Spleen (tissue), 11 donors: ENCODE measurements around the gene MEIKIN. TPM values are rescaled to one million over a fixed set of nuclear protein-coding genes. Genes with fewer than 3 reads are reported as not detected.

Experiments used
- DNase-seq: peaks from one replicate; pipeline ENCODE4 v3.0.0-alpha.2; 2020
- H3K27ac ChIP-seq, 8 donors: fragments of 200-600 bp; sonication (generic) in 7 of 8; 1 replicate in 4 of 8; 2 replicates in 4 of 8; pipeline versions ENCODE4 v1.5.0 to v1.8.0; 2016 to 2021; ENCODE audit warnings: inconsistent platforms in 4 of 8, mild to moderate bottlenecking in 4 of 8, moderate library complexity in 1 of 8
- H3K27me3 ChIP-seq, 7 donors: fragments of 200-600 bp; sonication (generic) in 6 of 7; replicated peaks in 1 of 7; 1 replicate in 4 of 7; 2 replicates in 3 of 7; pipeline versions ENCODE4 v1.5.0 to v1.8.0; 2016 to 2021; ENCODE audit warnings: inconsistent platforms in 3 of 7, mild to moderate bottlenecking in 1 of 7
- H3K36me3 ChIP-seq, 6 donors: fragments of 200-600 bp; sonication (generic) in 5 of 6; 1 replicate in 4 of 6; 2 replicates in 2 of 6; pipeline versions ENCODE4 v1.5.0 to v1.8.0; 2016 to 2021; ENCODE audit warnings: inconsistent platforms in 2 of 6
- H3K4me1 ChIP-seq, 6 donors: fragments of 200-600 bp; sonication (generic) in 5 of 6; 1 replicate in 3 of 6; 2 replicates in 3 of 6; pipeline versions ENCODE4 v1.5.0 to v1.8.0; 2016 to 2021; ENCODE audit warnings: inconsistent platforms in 3 of 6
- H3K4me3 ChIP-seq, 8 donors: fragments of 200-600 bp; sonication (generic) in 7 of 8; 1 replicate in 4 of 8; 2 replicates in 4 of 8; pipeline versions ENCODE4 v1.5.0 to v1.8.0; 2016 to 2021; ENCODE audit warnings: inconsistent platforms in 4 of 8, mild to moderate bottlenecking in 4 of 8, moderate library complexity in 2 of 8
- H3K9me3 ChIP-seq, 8 donors: fragments of 200-600 bp; sonication (generic) in 7 of 8; 1 replicate in 4 of 8; 2 replicates in 4 of 8; pipeline versions ENCODE4 v1.5.0 to v1.8.0; 2016 to 2021; ENCODE audit warnings: inconsistent platforms in 4 of 8
- CTCF ChIP-seq, 11 experiments: fragments of 200-600 bp in 7 of 11; fragments of 450-650 bp in 4 of 11; sonication (generic) in 4 of 11; IDR thresholded peaks in 8 of 11; conservative IDR thresholded peaks in 3 of 11; 1 replicate in 7 of 11; 2 replicates in 4 of 11; pipeline versions ENCODE4 v1.4.0 to v1.8.0; 2016 to 2021; ENCODE audit warnings: antibody characterized with exemption in 11 of 11, inconsistent platforms in 4 of 11, mild to moderate bottlenecking in 1 of 11
- POLR2A ChIP-seq, 3 donors: fragments of 450-650 bp; IDR thresholded peaks; one replicate each; pipeline ENCODE4 v1.5.1; 2017; ENCODE audit warnings: antibody characterized with exemption in 3 of 3, mild to moderate bottlenecking in 1 of 3
- POLR2AphosphoS5 ChIP-seq, 3 donors: sonication (generic); formaldehyde crosslinking; IDR thresholded peaks; one replicate each; pipeline ENCODE4 v1.5.1; 2017; ENCODE audit warnings: antibody characterized with exemption in 3 of 3
- WGBS, 5 donors: extraction: QIAGEN DNeasy Blood & Tissue Kit in 3 of 5; methylation state at CpG; one replicate each; pipeline versions ENCODE4 v1.1.5 to v1.1.7; 2013 to 2018; 5-methylcytosine and 5-hydroxymethylcytosine counted together
- intact Hi-C: fragments of 100-400 bp; cut with DNase I; formaldehyde crosslinking; loops from one replicate; pipeline ENCODE4 v1.15.0; 2023; ENCODE audit warnings: low total_unique reads
- polyA plus RNA-seq, 3 donors: library from polyadenylated mRNA; stranded (reverse); fragments of 200-250 nt; gene quantifications; one replicate each; pipeline ENCODE4 v1.2.1, GENCODE V29; 2013
- total RNA-seq, 7 donors: library from RNA; depleted of rRNA in 3 of 7; stranded (reverse); fragments of >200 nt in 3 of 7; fragmentation: NEBNext Ultra II Directional in 4 of 7; extraction: Animal tissue kit (Norgen Biotek cat#: 25700) in 4 of 7; gene quantifications; one replicate each; pipeline versions ENCODE4 v1.1.0 to v1.2.1, GENCODE V29; 2016 to 2021
- donor health status: healthy with polysubstance abuse.
- donor health status: DM: no; HTN: no; CAD: no; lungs with moderate emphysema.
- donor health status: DM: no; HTN: no; CAD: no.
- donor health status: Bipolar disorder and iron deficiency.
- donor health status: healthy.
- donor health status: DM: no; HTN: no; CAD: no.
- donor health status: DM: yes; HTN: yes; CAD: no.

The MEIKIN gene
- total and polyA plus RNA-seq, 10 donors, result 0.24 TPM; not detected in 9

- DNase-seq, result no peak
- H3K27ac ChIP-seq, result no peak overlapping the region
- intact Hi-C loops, result no loop called here
- WGBS, 5 donors, result 79 to 91% (median 89%) methylated on average over 5 of the region's 5 CpGs
- no peak for TF ChIP-seq POLR2AphosphoS5 (IDR thresholded peaks at IDR 0.05)
- no peak for TF ChIP-seq POLR2A (IDR thresholded peaks at IDR 0.05)
- no peak for TF ChIP-seq CTCF (IDR thresholded peaks at IDR 0.05 in 8 of 11, conservative IDR thresholded peaks at IDR 0.05 in 3 of 11)
- no peak overlapping the region for H3K4me3 ChIP-seq
- H3K9me3 ChIP-seq, result peaks cover 6 to 66% (median 60%) of the 10 kb centered on the region in 8 donors
- H3K4me1 ChIP-seq, result no peaks in the 10 kb centered on the region
- no peaks in the 10 kb centered on the region for H3K36me3 ChIP-seq
- no peaks in the 10 kb centered on the region for H3K27me3 ChIP-seq
Observed at GRCh38 chr5:131863700-131864099, 81.8 kb downstream of the MEIKIN start.

GRCh38 chr5:131857388-131857787 lies 88.1 kb downstream of the MEIKIN start:
- Histone ChIP-seq H3K36me3 (no peaks in the 10 kb centered on the region), H3K27me3 (no peaks in the 10 kb centered on the region), H3K27ac (no peak overlapping the region), H3K4me1 (no peaks in the 10 kb centered on the region), H3K9me3 (peaks cover 0 to 3% (median under 1%) of the 10 kb centered on the region in 8 donors), H3K4me3 (no peak overlapping the region)
- no peak for TF ChIP-seq POLR2A (IDR thresholded peaks at IDR 0.05)
- no peak for TF ChIP-seq POLR2AphosphoS5 (IDR thresholded peaks at IDR 0.05)
- TF ChIP-seq CTCF (IDR thresholded peaks at IDR 0.05 in 8 of 11, conservative IDR thresholded peaks at IDR 0.05 in 3 of 11), result no peak
- no peak for DNase-seq
- intact Hi-C loops, result no loop called here
- WGBS, 5 donors, result 93 to 97% (median 94%) methylated on average over 10 of the region's 10 CpGs

GRCh38 chr5:131855452-131855851 lies 90.0 kb downstream of the MEIKIN start:
- WGBS, 5 donors, result 88 to 98% (median 92%) methylated on average over 3 of the region's 3 CpGs
- Histone ChIP-seq H3K4me3 (no peak overlapping the region), H3K27ac (no peak overlapping the region), H3K9me3 (peaks cover 0 to 6% (median 0%) of the 10 kb centered on the region in 8 donors), H3K36me3 (no peaks in the 10 kb centered on the region), H3K4me1 (no peaks in the 10 kb centered on the region), H3K27me3 (no peaks in the 10 kb centered on the region)
- no peak for DNase-seq
- intact Hi-C loops, result no loop called here
- TF ChIP-seq POLR2AphosphoS5 (IDR thresholded peaks at IDR 0.05), result no peak
- no peak for TF ChIP-seq CTCF (IDR thresholded peaks at IDR 0.05 in 8 of 11, conservative IDR thresholded peaks at IDR 0.05 in 3 of 11)
- no peak for TF ChIP-seq POLR2A (IDR thresholded peaks at IDR 0.05)

- DNase-seq, result no peak
- Histone ChIP-seq H3K9me3 (peaks cover 0 to 17% (median 6%) of the 10 kb centered on the region in 8 donors), H3K27ac (no peak overlapping the region), H3K36me3 (no peaks in the 10 kb centered on the region), H3K4me3 (no peak overlapping the region), H3K4me1 (no peaks in the 10 kb centered on the region), H3K27me3 (no peaks in the 10 kb centered on the region)
- TF ChIP-seq POLR2A (IDR thresholded peaks at IDR 0.05) (no peak), POLR2AphosphoS5 (IDR thresholded peaks at IDR 0.05) (no peak), CTCF (IDR thresholded peaks at IDR 0.05 in 8 of 11, conservative IDR thresholded peaks at IDR 0.05 in 3 of 11) (no peak)
- intact Hi-C loops, result no loop called here
Observed at GRCh38 chr5:131854134-131854533, 91.3 kb downstream of the MEIKIN start.
